ENCODE results near the gene LMNA. TPM values are rescaled to one million over a fixed set of nuclear protein-coding genes. Genes with fewer than 3 reads are reported as not detected.

LMNA gene
- total and polyA plus RNA-seq, 2 donors (not counting 1 experiment from before 2014, with no cell fraction given), result 19.4 to 28.7 TPM

DNA sequence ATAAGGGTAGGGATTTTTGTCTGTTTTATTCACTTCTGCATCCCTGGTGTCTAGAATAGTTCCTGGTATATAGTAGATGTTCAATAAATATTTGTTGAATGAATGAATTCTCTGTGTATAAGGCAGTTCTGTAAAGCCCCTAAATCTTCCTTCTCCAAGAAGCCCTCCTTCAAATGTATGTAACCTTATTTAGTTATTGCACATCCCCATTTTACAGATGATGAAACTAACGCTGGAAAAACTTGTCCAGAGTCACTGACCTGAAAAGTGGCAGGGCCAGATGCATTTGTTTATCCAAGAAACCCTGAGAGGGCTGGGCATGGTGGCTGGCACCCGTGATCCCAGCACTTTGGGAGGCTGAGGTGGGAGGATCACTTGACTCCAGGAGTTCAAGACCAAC is 4.3 kb upstream of the LMNA start:
- Histone ChIP-seq H3K9me3 (ENCODE audit: control extremely low read depth in 1 of 3, control insufficient read depth in 2 of 3, insufficient read depth in 1 of 3, low read length in 2 of 3) (peaks cover 0 to 4% (median 0%) of the 10 kb centered on the region in 3 donors), H3K27ac (ENCODE audit: low read length in 2 of 2) (no peak overlapping the region), H3K4me1 (ENCODE audit: control insufficient read depth in 2 of 2, insufficient read depth in 2 of 2, low read length in 2 of 2) (peaks cover 27 to 31% of the 10 kb centered on the region in 2 donors), H4K20me1 (ENCODE audit: control insufficient read depth, insufficient read depth, low read length, poor library complexity, severe bottlenecking) (no peaks in the 10 kb centered on the region), H3K27me3 (replicated peaks in 1 of 4; ENCODE audit: control extremely low read depth in 1 of 4, control insufficient read depth in 3 of 4, insufficient read depth in 4 of 4, low read length in 3 of 4) (peaks cover 0 to 27% (median 9%) of the 10 kb centered on the region in 4 experiments), H3K36me3 (replicated peaks in 1 of 2; ENCODE audit: control extremely low read depth in 1 of 2, control insufficient read depth in 1 of 2, extremely low read depth in 1 of 2, insufficient read depth in 2 of 2, low read length in 1 of 2) (no peaks in the 10 kb centered on the region), H3K9ac (ENCODE audit: low read length) (no peak overlapping the region), H3K4me3 (ENCODE audit: control extremely low read depth in 1 of 5, extremely low read depth in 1 of 5, insufficient read depth in 1 of 5, low read depth in 2 of 5, low read length in 4 of 5) (no peak overlapping the region), H3K4me2 (replicated peaks; ENCODE audit: low read depth, low read length, poor library complexity, severe bottlenecking) (no peak overlapping the region), H3K79me2 (ENCODE audit: control insufficient read depth, insufficient read depth, low read length) (no peaks in the 10 kb centered on the region), H2AFZ (ENCODE audit: insufficient read depth, low read depth, low read length, poor library complexity, severe bottlenecking) (no peak overlapping the region)
- ChIA-PET POLR2A (no interaction called here), CTCF (interaction anchor here (6.3 to 23.7 kb wide), 2 partner anchors 13 to 15 kb away, joined by 82 to 970 read pairs; partner anchors contain the start of gene LMNA)
- no peak for DNase-seq
- Mint-ChIP-seq H3K4me1 (peaks cover 50% of the 10 kb centered on the region), H3K27ac (no peak overlapping the region), H3K9me3 (ENCODE audit: insufficient read depth) (no peaks in the 10 kb centered on the region), H3K4me3 (no peak overlapping the region), H3K27me3 (peaks cover 19% of the 10 kb centered on the region)
- 85% methylated on average over 2 of the region's 2 CpGs for WGBS (ENCODE audit: insufficient coverage)
- TF ChIP-seq EZH2 (IDR thresholded peaks at IDR 0.05; ENCODE audit: borderline replicate concordance, insufficient read depth, low read depth, low read length, poor library complexity, severe bottlenecking), result no peak
- TF ChIP-seq, protein P1, sequence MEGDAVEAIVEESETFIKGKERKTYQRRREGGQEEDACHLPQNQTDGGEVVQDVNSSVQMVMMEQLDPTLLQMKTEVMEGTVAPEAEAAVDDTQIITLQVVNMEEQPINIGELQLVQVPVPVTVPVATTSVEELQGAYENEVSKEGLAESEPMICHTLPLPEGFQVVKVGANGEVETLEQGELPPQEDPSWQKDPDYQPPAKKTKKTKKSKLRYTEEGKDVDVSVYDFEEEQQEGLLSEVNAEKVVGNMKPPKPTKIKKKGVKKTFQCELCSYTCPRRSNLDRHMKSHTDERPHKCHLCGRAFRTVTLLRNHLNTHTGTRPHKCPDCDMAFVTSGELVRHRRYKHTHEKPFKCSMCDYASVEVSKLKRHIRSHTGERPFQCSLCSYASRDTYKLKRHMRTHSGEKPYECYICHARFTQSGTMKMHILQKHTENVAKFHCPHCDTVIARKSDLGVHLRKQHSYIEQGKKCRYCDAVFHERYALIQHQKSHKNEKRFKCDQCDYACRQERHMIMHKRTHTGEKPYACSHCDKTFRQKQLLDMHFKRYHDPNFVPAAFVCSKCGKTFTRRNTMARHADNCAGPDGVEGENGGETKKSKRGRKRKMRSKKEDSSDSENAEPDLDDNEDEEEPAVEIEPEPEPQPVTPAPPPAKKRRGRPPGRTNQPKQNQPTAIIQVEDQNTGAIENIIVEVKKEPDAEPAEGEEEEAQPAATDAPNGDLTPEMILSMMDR (IDR thresholded peaks at IDR 0.05), result no peak
- no peak for ATAC-seq (ENCODE audit: low read depth)
- intact Hi-C loops (cut with micrococcal nuclease), result no loop called here

DNA sequence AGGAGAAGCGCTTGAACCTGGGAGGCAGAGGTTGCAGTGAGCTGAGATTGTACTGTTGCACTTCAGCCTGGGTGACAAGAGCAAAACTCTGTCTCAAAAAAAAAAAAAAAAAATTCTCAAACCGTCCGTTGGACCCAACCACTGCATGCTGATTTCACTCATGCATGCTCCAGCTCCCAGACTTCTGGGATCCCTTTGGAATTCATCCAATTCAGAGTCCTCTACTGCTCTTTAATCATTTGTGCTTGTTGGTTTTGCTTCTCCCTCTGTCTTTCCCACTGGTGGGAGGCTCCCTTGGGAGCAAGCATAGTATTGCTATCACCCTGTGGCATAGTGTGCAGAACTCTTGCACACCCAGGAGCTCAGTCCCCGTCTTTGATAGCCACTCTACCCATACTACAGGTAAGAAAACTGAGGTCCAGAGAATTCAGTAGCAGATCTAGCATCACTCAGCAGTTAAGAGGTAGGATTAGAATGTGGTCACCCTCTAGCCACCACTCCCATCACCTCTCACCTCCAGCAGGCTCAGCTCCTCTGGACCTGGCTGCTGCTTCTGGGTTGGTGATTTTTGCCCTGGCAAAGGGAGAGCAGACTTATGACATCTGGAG is 3.1 kb upstream of the LMNA start:
- H3K27me3 Mint-ChIP-seq, result peaks cover 27% of the 10 kb centered on the region
- H3K4me3 Mint-ChIP-seq, result no peak overlapping the region
- Histone ChIP-seq H3K4me1 (ENCODE audit: control insufficient read depth in 2 of 2, insufficient read depth in 2 of 2, low read length in 2 of 2) (peaks cover 28 to 33% of the 10 kb centered on the region in 2 donors), H3K9me3 (ENCODE audit: control extremely low read depth in 1 of 3, control insufficient read depth in 2 of 3, insufficient read depth in 1 of 3, low read length in 2 of 3) (peaks cover 0 to 4% (median 0%) of the 10 kb centered on the region in 3 donors), H3K79me2 (ENCODE audit: control insufficient read depth, insufficient read depth, low read length) (no peaks in the 10 kb centered on the region), H3K4me3 (ENCODE audit: control extremely low read depth in 1 of 5, extremely low read depth in 1 of 5, insufficient read depth in 1 of 5, low read depth in 2 of 5, low read length in 4 of 5) (no peak overlapping the region), H3K36me3 (replicated peaks in 1 of 2; ENCODE audit: control extremely low read depth in 1 of 2, control insufficient read depth in 1 of 2, extremely low read depth in 1 of 2, insufficient read depth in 2 of 2, low read length in 1 of 2) (no peaks in the 10 kb centered on the region), H3K4me2 (replicated peaks; ENCODE audit: low read depth, low read length, poor library complexity, severe bottlenecking) (no peak overlapping the region), H3K27me3 (replicated peaks in 1 of 4; ENCODE audit: control extremely low read depth in 1 of 4, control insufficient read depth in 3 of 4, insufficient read depth in 4 of 4, low read length in 3 of 4) (peaks cover 0 to 35% (median 12%) of the 10 kb centered on the region in 4 experiments), H4K20me1 (ENCODE audit: control insufficient read depth, insufficient read depth, low read length, poor library complexity, severe bottlenecking) (no peaks in the 10 kb centered on the region), H3K9ac (ENCODE audit: low read length) (no peak overlapping the region), H2AFZ (ENCODE audit: insufficient read depth, low read depth, low read length, poor library complexity, severe bottlenecking) (no peak overlapping the region), H3K27ac (ENCODE audit: low read length in 2 of 2) (no peak overlapping the region)
- intact Hi-C loops (cut with micrococcal nuclease), result no loop called here
- ChIA-PET CTCF (interaction anchor here (0.9 to 28.7 kb wide), 3 partner anchors 12 to 18 kb away, joined by 3 to 970 read pairs (median 89); no protein-coding TSS in a partner anchor), POLR2A (no interaction called here)
- no peaks in the 10 kb centered on the region for H3K9me3 Mint-ChIP-seq (ENCODE audit: insufficient read depth)
- TF ChIP-seq, protein P1 (IDR thresholded peaks at IDR 0.05), result no peak
- no peak for TF ChIP-seq EZH2 (IDR thresholded peaks at IDR 0.05; ENCODE audit: borderline replicate concordance, insufficient read depth, low read depth, low read length, poor library complexity, severe bottlenecking)
- DNase-seq, result no peak
- 80% methylated on average over 2 of the region's 4 CpGs for WGBS (ENCODE audit: insufficient coverage)
- H3K4me1 Mint-ChIP-seq, result peaks cover 48% of the 10 kb centered on the region
- no peak overlapping the region for H3K27ac Mint-ChIP-seq
- ATAC-seq (ENCODE audit: low read depth), result no peak
